ENCODE results near the gene LAGE3.

- TF ChIP-seq CTCF (IDR thresholded peaks at IDR 0.05) (no peak), POLR2A (IDR thresholded peaks at IDR 0.05) (no peak)
Measured at GRCh38 chrX:154482786-154483185, 3.7 kb upstream of the LAGE3 start.

Measured in body of pancreas (tissue), 4 donors.